ENCODE measurements around the gene TRRAP. TPM values are rescaled to one million over a fixed set of nuclear protein-coding genes. Genes with fewer than 3 reads are reported as not detected.
A peak's percentile ranks its signal among the peaks of the same experiment; 100 is the strongest.

The TRRAP gene
- total and polyA plus RNA-seq, 5 experiments from 2014 or later = 2.6 to 63.4 (median 5.9) TPM

DNA sequence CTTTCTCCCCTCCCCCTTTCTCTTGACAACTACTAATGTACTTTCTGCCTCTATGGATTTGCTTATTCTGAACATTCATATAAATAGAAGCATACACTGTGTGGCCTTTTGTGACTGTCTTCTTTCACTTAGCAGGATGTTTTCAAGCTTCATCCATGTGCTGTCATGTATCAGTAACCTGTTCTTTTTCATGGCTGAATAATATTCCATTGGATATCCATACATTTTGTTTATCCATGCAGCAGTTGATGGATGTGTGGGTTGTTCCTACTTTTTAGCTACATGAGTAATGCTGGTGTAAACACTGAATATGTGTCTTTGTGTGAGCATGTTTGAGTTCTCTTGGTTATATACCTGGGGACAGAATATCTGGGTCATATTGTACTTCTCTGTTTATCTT is 107.6 kb downstream of the TRRAP start:
- Mint-ChIP-seq H3K36me3 (peaks cover 22 to 89% (median 62%) of the 10 kb centered on the region in 3 donors), H3K27me3 (no peaks in the 10 kb centered on the region), H3K4me3 (no peak overlapping the region), H3K27ac (peak overlapping the region in 3 of 10 donors; percentile 44 to 79 (median 45)), H3K9me3 (peaks cover 0 to 9% (median 0%) of the 10 kb centered on the region in 9 donors), H3K4me1 (peaks cover 15 to 38% (median 29%) of the 10 kb centered on the region in 4 donors)
- ATAC-seq (no peak), DNase-seq (no peak)
- POLR2A ChIA-PET = interaction anchor here (0.6 kb wide), 1 partner anchor 1471 kb away, joined by 3 read pairs; no protein-coding TSS in a partner anchor

DNA sequence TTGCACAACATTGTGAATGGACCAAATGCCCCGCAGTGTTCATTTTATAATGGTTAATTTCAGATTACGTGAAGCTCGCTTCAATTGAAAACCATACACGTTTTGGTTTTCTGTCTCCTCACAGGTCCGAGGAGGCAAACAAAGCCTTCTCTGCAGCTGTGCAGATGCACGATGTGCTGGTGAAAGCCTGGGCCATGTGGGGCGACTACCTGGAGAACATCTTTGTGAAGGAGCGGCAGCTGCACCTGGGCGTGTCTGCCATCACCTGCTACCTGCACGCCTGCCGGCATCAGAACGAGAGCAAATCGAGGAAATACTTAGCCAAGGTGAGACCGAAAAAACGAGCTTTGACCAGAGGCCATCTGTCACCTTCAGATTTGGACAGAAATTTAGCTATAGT is 110.3 kb downstream of the TRRAP start:
- H3K27ac Mint-ChIP-seq = peak overlapping the region; percentile 82 to 96 (median 92)
- POLR2A ChIA-PET = interaction anchor here (0.8 to 1.6 kb wide), 4 partner anchors 12 to 786 kb away, joined by 3 to 12 read pairs (median 3); partner anchors contain the start of gene TRRAP

GRCh38 chr7:98990356-98990755 is 112.0 kb downstream of the TRRAP start:
- peaks cover 0 to 9% (median 0%) of the 10 kb centered on the region in 9 donors for H3K9me3 Mint-ChIP-seq
- ATAC-seq = no peak
- peaks cover 18 to 52% (median 31%) of the 10 kb centered on the region in 4 donors for H3K4me1 Mint-ChIP-seq
- H3K27ac Mint-ChIP-seq = peak overlapping the region in 9 of 10 donors; percentile 25 to 93 (median 76)
- H3K27me3 Mint-ChIP-seq = no peaks in the 10 kb centered on the region
- peak overlapping the region in 2 of 10 donors; percentile 14 to 18 for H3K4me3 Mint-ChIP-seq
- POLR2A ChIA-PET = interaction anchor here (1.7 kb wide), 1 partner anchor 11 kb away, joined by 3 read pairs; no protein-coding TSS in a partner anchor
- H3K36me3 Mint-ChIP-seq = peaks cover 18 to 84% (median 41%) of the 10 kb centered on the region in 3 donors
- no peak for DNase-seq

More for the DNA sequence above, 110.3 kb downstream of the TRRAP start:
- Mint-ChIP-seq H3K4me3 (peak overlapping the region in 9 of 10 donors; percentile 39 to 84 (median 66)), H3K9me3 (peaks cover 0 to 9% (median 0%) of the 10 kb centered on the region in 9 donors), H3K4me1 (peaks cover 18 to 49% (median 29%) of the 10 kb centered on the region in 4 donors), H3K27me3 (no peaks in the 10 kb centered on the region), H3K36me3 (peaks cover 28 to 89% (median 54%) of the 10 kb centered on the region in 3 donors)
- DNase-seq (no peak), ATAC-seq (no peak)

- H3K9me3 Mint-ChIP-seq = peaks cover 0 to 3% (median 0%) of the 10 kb centered on the region in 9 donors
- no peak overlapping the region for H3K4me3 Mint-ChIP-seq
- H3K27me3 Mint-ChIP-seq = no peaks in the 10 kb centered on the region
- peak overlapping the region in 6 of 10 donors; percentile 56 to 82 (median 74) for H3K27ac Mint-ChIP-seq
- DNase-seq = no peak
- peaks cover 12 to 84% (median 33%) of the 10 kb centered on the region in 3 donors for H3K36me3 Mint-ChIP-seq
- peaks cover 25 to 55% (median 38%) of the 10 kb centered on the region in 4 donors for H3K4me1 Mint-ChIP-seq
- no peak for ATAC-seq
- POLR2A ChIA-PET = interaction anchor here (1.7 kb wide), 1 partner anchor 11 kb away, joined by 3 read pairs; no protein-coding TSS in a partner anchor
Observed at GRCh38 chr7:98991141-98991540, 112.8 kb downstream of the TRRAP start.

GRCh38 chr7:98992076-98992475 is 113.7 kb downstream of the TRRAP start:
- Mint-ChIP-seq H3K27ac (peak overlapping the region in 8 of 10 donors; percentile 20 to 81 (median 62)), H3K4me1 (peaks cover 26 to 55% (median 39%) of the 10 kb centered on the region in 4 donors), H3K36me3 (peaks cover 7 to 79% (median 25%) of the 10 kb centered on the region in 3 donors), H3K9me3 (no peaks in the 10 kb centered on the region), H3K4me3 (no peak overlapping the region), H3K27me3 (no peaks in the 10 kb centered on the region)
- POLR2A ChIA-PET = interaction anchor here (1.7 kb wide), 1 partner anchor 10 kb away, joined by 3 read pairs; no protein-coding TSS in a partner anchor
- no peak for DNase-seq
- ATAC-seq = no peak

GRCh38 chr7:98993024-98993897 is 114.9 kb downstream of the TRRAP start:
- Mint-ChIP-seq H3K9me3 (no peaks in the 10 kb centered on the region), H3K4me3 (no peak overlapping the region), H3K36me3 (peaks cover 7 to 73% (median 17%) of the 10 kb centered on the region in 3 donors), H3K4me1 (peaks cover 18 to 43% (median 28%) of the 10 kb centered on the region in 4 donors), H3K27ac (peak overlapping the region in 1 of 10 donors; percentile 37), H3K27me3 (no peaks in the 10 kb centered on the region)
- DNase-seq (no peak), ATAC-seq (no peak)
- POLR2A ChIA-PET = interaction anchor here (0.9 kb wide), 1 partner anchor 54 kb away, joined by 4 read pairs; no protein-coding TSS in a partner anchor

DNA sequence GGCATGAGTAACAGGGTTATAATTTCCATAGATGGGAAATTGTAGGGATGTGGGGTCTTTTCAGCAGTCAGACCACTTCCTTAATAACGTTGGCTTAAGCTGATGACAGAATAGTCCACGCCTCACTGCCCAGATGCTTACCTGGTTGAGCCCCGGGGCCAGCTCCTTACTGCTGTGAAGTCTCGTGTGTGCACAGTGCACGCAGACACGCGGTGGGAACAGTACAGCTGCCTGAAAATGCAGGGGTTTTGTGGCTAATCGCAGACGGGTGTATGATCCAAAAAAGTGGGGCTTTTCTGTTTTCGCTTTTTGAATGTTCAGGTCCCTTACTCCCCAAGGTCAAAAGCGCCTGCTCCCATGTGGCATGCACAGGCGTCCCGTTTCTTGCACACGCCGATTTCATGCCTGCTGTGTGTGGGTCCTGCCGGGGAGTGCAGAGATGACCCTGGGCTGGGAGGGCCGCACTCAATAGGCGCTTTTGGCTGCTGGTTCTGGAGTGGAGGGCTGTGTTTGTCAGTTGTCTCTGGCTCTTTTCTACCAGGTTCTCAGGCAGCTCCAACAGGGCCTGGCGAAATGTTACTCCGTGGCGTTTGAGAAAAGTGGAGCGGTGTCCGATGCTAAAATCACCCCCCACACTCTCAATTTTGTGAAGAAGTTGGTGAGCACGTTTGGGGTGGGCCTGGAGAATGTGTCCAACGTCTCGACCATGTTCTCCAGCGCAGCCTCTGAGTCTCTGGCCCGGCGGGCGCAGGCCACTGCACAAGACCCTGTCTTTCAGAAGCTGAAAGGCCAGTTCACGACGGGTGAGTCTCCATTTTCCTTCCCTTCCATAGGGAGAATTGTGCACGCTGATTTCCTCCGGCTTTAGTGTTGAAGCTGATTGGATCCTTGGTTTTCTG is 116.0 kb downstream of the TRRAP start:
- no peak overlapping the region for H3K4me3 Mint-ChIP-seq
- POLR2A ChIA-PET = interaction anchor here (0.9 kb wide), 1 partner anchor 53 kb away, joined by 4 read pairs; no protein-coding TSS in a partner anchor
- peaks cover 7 to 75% (median 14%) of the 10 kb centered on the region in 3 donors for H3K36me3 Mint-ChIP-seq
- ATAC-seq (no peak), DNase-seq (no peak)
- no peaks in the 10 kb centered on the region for H3K27me3 Mint-ChIP-seq
- peaks cover 13 to 33% (median 18%) of the 10 kb centered on the region in 4 donors for H3K4me1 Mint-ChIP-seq
- H3K9me3 Mint-ChIP-seq = no peaks in the 10 kb centered on the region
- H3K27ac Mint-ChIP-seq = peak overlapping the region in 2 of 10 donors; percentile 27 to 37

GRCh38 chr7:98995111-98995510 is 116.8 kb downstream of the TRRAP start:
- Mint-ChIP-seq H3K9me3 (no peaks in the 10 kb centered on the region), H3K36me3 (peaks cover 7 to 75% (median 13%) of the 10 kb centered on the region in 3 donors)

GRCh38 chr7:98995523-98996149 is 117.3 kb downstream of the TRRAP start:
- Mint-ChIP-seq H3K36me3 (peaks cover 7 to 74% (median 10%) of the 10 kb centered on the region in 3 donors), H3K4me3 (peak overlapping the region in 1 of 10 donors; percentile 30), H3K27ac (peak overlapping the region in 6 of 10 donors; percentile 16 to 91 (median 73)), H3K27me3 (no peaks in the 10 kb centered on the region), H3K9me3 (no peaks in the 10 kb centered on the region), H3K4me1 (peaks cover 8 to 27% (median 14%) of the 10 kb centered on the region in 4 donors)
- POLR2A ChIA-PET = no interaction called here
- DNase-seq = no peak
- ATAC-seq = no peak

More at GRCh38 chr7:98995111-98995510, 116.8 kb downstream of the TRRAP start:
- peak overlapping the region in 2 of 10 donors; percentile 67 to 86 for H3K27ac Mint-ChIP-seq
- DNase-seq (no peak), ATAC-seq (no peak)
- no peaks in the 10 kb centered on the region for H3K27me3 Mint-ChIP-seq
- peaks cover 8 to 30% (median 13%) of the 10 kb centered on the region in 4 donors for H3K4me1 Mint-ChIP-seq
- POLR2A ChIA-PET = no interaction called here
- no peak overlapping the region for H3K4me3 Mint-ChIP-seq

GRCh38 chr7:98996150-98996552 is 117.8 kb downstream of the TRRAP start:
- Mint-ChIP-seq H3K27ac (peak overlapping the region in 7 of 10 donors; percentile 16 to 86 (median 37)), H3K4me1 (peaks cover 12 to 32% (median 20%) of the 10 kb centered on the region in 4 donors), H3K36me3 (peaks cover 10 to 75% (median 13%) of the 10 kb centered on the region in 3 donors), H3K27me3 (no peaks in the 10 kb centered on the region), H3K9me3 (no peaks in the 10 kb centered on the region), H3K4me3 (no peak overlapping the region)
- ATAC-seq (no peak), DNase-seq (no peak)
- POLR2A ChIA-PET = interaction anchor here (0.5 kb wide), 1 partner anchor 331 kb away, joined by 3 read pairs; no protein-coding TSS in a partner anchor

- POLR2A ChIA-PET = interaction anchor here (0.7 kb wide), 1 partner anchor 233 kb away, joined by 4 read pairs; no protein-coding TSS in a partner anchor
- no peaks in the 10 kb centered on the region for H3K9me3 Mint-ChIP-seq
- no peaks in the 10 kb centered on the region for H3K27me3 Mint-ChIP-seq
- H3K4me3 Mint-ChIP-seq = no peak overlapping the region
- DNase-seq (no peak), ATAC-seq (no peak)
- H3K27ac Mint-ChIP-seq = no peak overlapping the region
- H3K36me3 Mint-ChIP-seq = peaks cover 4 to 72% (median 8%) of the 10 kb centered on the region in 3 donors
- H3K4me1 Mint-ChIP-seq = peaks cover 15 to 32% (median 23%) of the 10 kb centered on the region in 4 donors
Observed at GRCh38 chr7:98997846-98998245, 119.5 kb downstream of the TRRAP start.
